Measurements from ENCODE around the gene GPA33. TPM values are rescaled to one million over a fixed set of nuclear protein-coding genes. Genes with fewer than 3 reads are reported as not detected.

Gene GPA33
- total RNA-seq, 1 donor from 2014 or later, result not detected

DNA sequence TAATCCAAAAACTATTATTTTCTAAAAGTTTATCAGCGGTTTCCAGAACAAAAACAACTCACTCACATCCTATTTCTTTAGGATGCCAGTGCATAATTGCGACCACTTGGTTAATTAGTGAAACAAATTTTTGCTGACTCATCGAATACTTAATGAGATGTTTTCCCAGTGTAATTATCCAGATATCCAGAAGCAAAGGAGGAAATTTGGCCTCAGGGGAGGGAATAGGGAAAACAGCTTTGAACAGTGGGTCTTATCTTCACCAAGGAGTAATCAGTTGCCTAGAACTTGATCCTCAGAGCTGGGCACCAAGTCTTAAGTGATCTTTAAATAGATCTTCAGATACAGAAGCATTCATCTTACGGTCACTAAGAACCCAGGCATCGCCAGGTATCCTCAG is 28.0 kb upstream of the GPA33 start:
- no peaks in the 10 kb centered on the region for H3K36me3 Mint-ChIP-seq (ENCODE audit: unreplicated experiment)
- H3K4me3 Mint-ChIP-seq (ENCODE audit: unreplicated experiment), result no peak overlapping the region
- DNase-seq, result no peak
- H3K27me3 Mint-ChIP-seq (ENCODE audit: unreplicated experiment), result peaks cover 13% of the 10 kb centered on the region
- no peak for TF ChIP-seq CTCF (IDR thresholded peaks at IDR 0.05; ENCODE audit: partially characterized antibody, unreplicated experiment)
- peaks cover 4% of the 10 kb centered on the region for H3K4me1 Mint-ChIP-seq (ENCODE audit: low read depth, unreplicated experiment)
- H3K9me3 Mint-ChIP-seq (ENCODE audit: unreplicated experiment), result peaks cover 5% of the 10 kb centered on the region
- H3K27ac Mint-ChIP-seq (ENCODE audit: unreplicated experiment), result no peak overlapping the region

DNA sequence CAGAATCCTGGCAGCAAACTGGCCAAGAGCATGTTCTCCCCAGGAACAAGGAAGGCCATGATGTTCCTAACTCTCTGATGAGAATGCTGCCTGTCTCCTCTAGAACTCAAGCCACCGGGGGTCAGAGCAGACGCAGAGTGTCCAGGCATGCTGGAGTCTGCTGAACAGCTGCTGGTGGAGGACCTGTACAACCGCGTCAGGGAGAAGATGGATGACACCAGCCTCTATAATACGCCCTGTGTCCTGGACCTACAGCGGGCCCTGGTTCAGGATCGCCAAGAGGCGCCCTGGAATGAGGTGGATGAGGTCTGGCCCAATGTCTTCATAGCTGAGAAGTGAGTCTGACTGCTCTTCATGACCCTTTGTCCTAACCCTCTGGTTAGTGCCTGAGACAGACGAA is 27.0 kb upstream of the GPA33 start:
- H3K27ac Mint-ChIP-seq (ENCODE audit: unreplicated experiment), result no peak overlapping the region
- H3K4me3 Mint-ChIP-seq (ENCODE audit: unreplicated experiment), result no peak overlapping the region
- H3K36me3 Mint-ChIP-seq (ENCODE audit: unreplicated experiment), result no peaks in the 10 kb centered on the region
- TF ChIP-seq CTCF (IDR thresholded peaks at IDR 0.05; ENCODE audit: partially characterized antibody, unreplicated experiment), result no peak
- peaks cover 12% of the 10 kb centered on the region for H3K27me3 Mint-ChIP-seq (ENCODE audit: unreplicated experiment)
- peaks cover 5% of the 10 kb centered on the region for H3K9me3 Mint-ChIP-seq (ENCODE audit: unreplicated experiment)
- no peak for DNase-seq
- peaks cover 4% of the 10 kb centered on the region for H3K4me1 Mint-ChIP-seq (ENCODE audit: low read depth, unreplicated experiment)

DNA sequence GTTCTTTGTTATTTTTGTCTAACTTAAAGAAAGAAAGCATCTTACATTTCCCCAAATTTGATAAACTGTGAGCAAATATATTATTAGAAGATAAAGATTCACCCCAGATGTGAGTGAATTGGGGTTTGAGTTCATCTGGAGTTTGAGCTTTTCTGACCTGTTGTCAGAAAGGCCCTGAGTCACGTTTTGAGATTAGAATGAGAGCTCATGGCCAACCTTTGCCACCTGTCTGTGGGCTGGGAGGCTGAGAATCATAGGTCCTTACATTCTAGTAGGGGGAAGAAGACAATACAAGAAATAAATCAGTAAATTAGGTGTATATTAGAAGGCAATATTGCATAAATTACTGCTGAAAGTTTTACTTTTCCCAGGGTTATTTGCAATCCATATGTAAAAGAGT is 26.0 kb upstream of the GPA33 start:
- no peaks in the 10 kb centered on the region for H3K36me3 Mint-ChIP-seq (ENCODE audit: unreplicated experiment)
- no peak for DNase-seq
- no peak for TF ChIP-seq CTCF (IDR thresholded peaks at IDR 0.05; ENCODE audit: partially characterized antibody, unreplicated experiment)
- peaks cover 9% of the 10 kb centered on the region for H3K27me3 Mint-ChIP-seq (ENCODE audit: unreplicated experiment)
- H3K9me3 Mint-ChIP-seq (ENCODE audit: unreplicated experiment), result peaks cover 5% of the 10 kb centered on the region
- no peak overlapping the region for H3K27ac Mint-ChIP-seq (ENCODE audit: unreplicated experiment)
- H3K4me1 Mint-ChIP-seq (ENCODE audit: low read depth, unreplicated experiment), result peaks cover 4% of the 10 kb centered on the region
- no peak overlapping the region for H3K4me3 Mint-ChIP-seq (ENCODE audit: unreplicated experiment)

DNA sequence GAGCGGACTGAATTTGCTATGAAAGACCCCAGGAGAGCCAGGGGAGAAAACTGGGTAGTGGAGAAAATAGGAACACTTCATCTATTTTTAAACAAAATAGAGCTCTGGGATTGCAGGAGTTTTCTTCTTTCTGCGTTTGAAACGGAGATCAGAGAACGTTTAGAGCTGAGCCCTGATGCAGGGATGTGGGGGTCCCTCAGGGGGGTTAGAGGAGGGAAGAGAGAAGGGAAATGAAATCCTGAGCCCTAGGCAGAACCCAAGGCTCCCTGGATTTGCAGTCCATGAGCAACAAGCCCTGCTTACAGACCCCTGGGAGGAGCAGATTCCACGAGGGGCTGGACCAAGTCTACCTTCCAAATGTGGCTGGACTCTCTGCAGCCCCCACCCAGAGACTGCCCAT is 25.5 kb upstream of the GPA33 start:
- H3K9me3 Mint-ChIP-seq (ENCODE audit: unreplicated experiment), result peaks cover 6% of the 10 kb centered on the region
- H3K4me3 Mint-ChIP-seq (ENCODE audit: unreplicated experiment), result no peak overlapping the region
- TF ChIP-seq CTCF (IDR thresholded peaks at IDR 0.05; ENCODE audit: partially characterized antibody, unreplicated experiment), result no peak
- no peak overlapping the region for H3K27ac Mint-ChIP-seq (ENCODE audit: unreplicated experiment)
- no peaks in the 10 kb centered on the region for H3K36me3 Mint-ChIP-seq (ENCODE audit: unreplicated experiment)
- H3K4me1 Mint-ChIP-seq (ENCODE audit: low read depth, unreplicated experiment), result peaks cover 4% of the 10 kb centered on the region
- DNase-seq, result no peak
- peaks cover 9% of the 10 kb centered on the region for H3K27me3 Mint-ChIP-seq (ENCODE audit: unreplicated experiment)

DNA sequence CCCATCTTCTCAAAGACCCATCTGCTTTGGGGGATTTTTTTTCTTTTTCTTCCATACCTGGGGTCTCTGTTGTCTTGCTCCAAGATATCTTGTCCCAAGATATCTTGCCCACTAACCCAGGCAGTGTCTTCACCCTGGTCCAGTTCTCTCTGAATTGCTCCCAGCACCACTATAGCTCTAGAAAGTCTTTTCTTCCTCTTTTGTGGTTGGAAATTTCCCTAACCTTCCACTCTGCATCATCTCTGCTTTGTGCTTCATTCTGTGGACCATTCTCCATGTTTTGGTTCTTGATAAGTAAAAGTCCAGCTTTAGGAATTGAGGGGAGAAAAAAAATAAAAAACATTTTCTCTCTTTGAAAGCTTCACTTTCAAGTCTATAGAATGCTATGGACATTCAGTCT is 24.5 kb upstream of the GPA33 start:
- H3K27me3 Mint-ChIP-seq (ENCODE audit: unreplicated experiment), result peaks cover 6% of the 10 kb centered on the region
- peaks cover 7% of the 10 kb centered on the region for H3K36me3 Mint-ChIP-seq (ENCODE audit: unreplicated experiment)
- no peak overlapping the region for H3K27ac Mint-ChIP-seq (ENCODE audit: unreplicated experiment)
- no peak for DNase-seq
- TF ChIP-seq CTCF (IDR thresholded peaks at IDR 0.05; ENCODE audit: partially characterized antibody, unreplicated experiment), result no peak
- peaks cover 11% of the 10 kb centered on the region for H3K9me3 Mint-ChIP-seq (ENCODE audit: unreplicated experiment)
- H3K4me1 Mint-ChIP-seq (ENCODE audit: low read depth, unreplicated experiment), result peaks cover 4% of the 10 kb centered on the region
- no peak overlapping the region for H3K4me3 Mint-ChIP-seq (ENCODE audit: unreplicated experiment)
